Hepatocyte (in vitro differentiated cells): ENCODE data around the gene LRRC28. TPM values are rescaled to one million over a fixed set of nuclear protein-coding genes. Genes with fewer than 3 reads are reported as not detected.

Source experiments
- DNase-seq: peaks from one replicate; pipeline ENCODE4 v3.0.0-alpha.2; 2016; ENCODE audit warnings: low spot score
- H2AFZ ChIP-seq: fragments of 200-600 bp; sonication (generic); 2 replicates; pipeline ENCODE4 v1.6.0; 2016; ENCODE audit warnings: antibody characterized with exemption, mild to moderate bottlenecking
- H3K27ac ChIP-seq: fragments of 200-600 bp; sonication (generic); 2 replicates; pipeline ENCODE4 v1.5.1; 2016; ENCODE audit warnings: mild to moderate bottlenecking
- H3K27me3 ChIP-seq: fragments of 200-600 bp; sonication (generic); 2 replicates; pipeline ENCODE4 v1.6.1; 2016
- H3K36me3 ChIP-seq: fragments of 200-600 bp; sonication (generic); replicated peaks from 2 replicates; pipeline ENCODE4 v1.5.1; 2016; ENCODE audit warnings: low read depth; ENCODE audit not compliant: insufficient read depth
- H3K4me1 ChIP-seq: fragments of 200-600 bp; sonication (generic); 2 replicates; pipeline ENCODE4 v1.5.1; 2016; ENCODE audit warnings: mild to moderate bottlenecking, moderate library complexity; ENCODE audit not compliant: insufficient read depth
- H3K4me2 ChIP-seq: fragments of 200-600 bp; sonication (generic); 2 replicates; pipeline ENCODE4 v1.6.0; 2016
- H3K4me3 ChIP-seq: fragments of 200-600 bp; sonication (generic); 2 replicates; pipeline ENCODE4 v1.5.1; 2016; ENCODE audit warnings: mild to moderate bottlenecking
- H3K79me2 ChIP-seq: fragments of 200-600 bp; sonication (generic); 2 replicates; pipeline ENCODE4 v1.6.0; 2017; ENCODE audit warnings: mild to moderate bottlenecking
- H3K9me2 ChIP-seq: fragments of 200-600 bp; sonication (generic); replicated peaks from 2 replicates; pipeline ENCODE4 v1.6.0; 2017; ENCODE audit warnings: mild to moderate bottlenecking; ENCODE audit not compliant: insufficient read depth
- H3K9me3 ChIP-seq: fragments of 200-600 bp; sonication (generic); 2 replicates; pipeline ENCODE4 v1.5.1; 2016; ENCODE audit warnings: low read depth, mild to moderate bottlenecking
- H4K20me1 ChIP-seq: fragments of 200-600 bp; sonication (generic); 2 replicates; pipeline ENCODE4 v1.6.0; 2016; ENCODE audit warnings: mild to moderate bottlenecking; ENCODE audit not compliant: insufficient read depth, poor library complexity, severe bottlenecking
- EZH2 ChIP-seq: fragments of 200-600 bp; sonication (generic); IDR thresholded peaks from 2 replicates; pipeline ENCODE4 v1.6.1; 2016; ENCODE audit warnings: antibody characterized with exemption, mild to moderate bottlenecking, borderline replicate concordance
- EZH2phosphoT487 ChIP-seq: fragments of 200-600 bp; sonication (generic); IDR thresholded peaks from one replicate; pipeline ENCODE4 v1.6.1; 2018; ENCODE audit warnings: antibody characterized with exemption, mild to moderate bottlenecking, low read depth, moderate library complexity; ENCODE audit not compliant: unreplicated experiment, severe bottlenecking
- WGBS: methylation state at CpG from one replicate; pipeline ENCODE4 v1.1.6; 2016; ENCODE audit warnings: low lambda C conversion rate; ENCODE audit errors: missing lambda C conversion rate; 5-methylcytosine and 5-hydroxymethylcytosine counted together
- polyA plus RNA-seq: library from polyadenylated mRNA; unstranded; fragments of >200 nt; fragmentation: Nextera tagmentation; extraction: Ambion mirVana; gene quantifications from 2 replicates; pipeline ENCODE4 v1.2.1, GENCODE V29; 2016
- total RNA-seq: library from RNA; depleted of rRNA; stranded (reverse); fragments of >200 nt; gene quantifications from 2 replicates; pipeline ENCODE4 v1.2.3, GENCODE V29; 2014
- TF ChIP-seq, protein P1 (sequence below): fragments of 200-600 bp; sonication (generic); IDR thresholded peaks from 2 replicates; pipeline ENCODE4 v1.5.1; 2016; ENCODE audit warnings: antibody characterized with exemption, mild to moderate bottlenecking; ENCODE audit not compliant: poor library complexity

Gene LRRC28
- total and polyA plus RNA-seq, 2 experiments from 2014 or later, result 32.1 to 55.5 TPM

DNA sequence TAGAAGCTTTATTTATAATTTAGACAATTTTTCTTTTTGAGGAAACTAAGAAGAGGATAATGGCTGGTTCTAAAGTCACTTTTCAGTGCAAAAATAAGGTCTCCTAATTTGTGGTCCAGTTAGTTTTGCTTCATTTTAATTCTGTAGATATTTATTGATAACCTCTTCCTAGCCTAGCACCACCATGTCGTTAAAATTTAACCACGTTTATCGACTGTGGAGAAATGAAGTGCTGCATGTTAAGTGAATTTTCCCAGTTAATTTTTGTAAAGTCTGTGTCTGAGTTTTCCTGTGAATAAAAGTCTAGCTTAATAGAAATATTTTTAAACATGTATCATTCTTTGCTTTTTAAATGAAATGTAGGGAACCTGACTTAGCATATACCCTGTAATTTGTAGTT, 16.7 kb downstream of the LRRC28 start:
- Histone ChIP-seq H3K36me3 (no peaks in the 10 kb centered on the region), H3K4me1 (peaks cover 9% of the 10 kb centered on the region), H3K9me3 (no peaks in the 10 kb centered on the region), H3K4me2 (peak overlapping the region; percentile 42), H3K27me3 (no peaks in the 10 kb centered on the region), H4K20me1 (no peaks in the 10 kb centered on the region), H3K27ac (no peak overlapping the region), H3K4me3 (no peak overlapping the region), H3K9me2 (no peaks in the 10 kb centered on the region), H2AFZ (no peak overlapping the region), H3K79me2 (peaks cover 6% of the 10 kb centered on the region)
- TF ChIP-seq EZH2phosphoT487, result no peak
- TF ChIP-seq, protein P1, sequence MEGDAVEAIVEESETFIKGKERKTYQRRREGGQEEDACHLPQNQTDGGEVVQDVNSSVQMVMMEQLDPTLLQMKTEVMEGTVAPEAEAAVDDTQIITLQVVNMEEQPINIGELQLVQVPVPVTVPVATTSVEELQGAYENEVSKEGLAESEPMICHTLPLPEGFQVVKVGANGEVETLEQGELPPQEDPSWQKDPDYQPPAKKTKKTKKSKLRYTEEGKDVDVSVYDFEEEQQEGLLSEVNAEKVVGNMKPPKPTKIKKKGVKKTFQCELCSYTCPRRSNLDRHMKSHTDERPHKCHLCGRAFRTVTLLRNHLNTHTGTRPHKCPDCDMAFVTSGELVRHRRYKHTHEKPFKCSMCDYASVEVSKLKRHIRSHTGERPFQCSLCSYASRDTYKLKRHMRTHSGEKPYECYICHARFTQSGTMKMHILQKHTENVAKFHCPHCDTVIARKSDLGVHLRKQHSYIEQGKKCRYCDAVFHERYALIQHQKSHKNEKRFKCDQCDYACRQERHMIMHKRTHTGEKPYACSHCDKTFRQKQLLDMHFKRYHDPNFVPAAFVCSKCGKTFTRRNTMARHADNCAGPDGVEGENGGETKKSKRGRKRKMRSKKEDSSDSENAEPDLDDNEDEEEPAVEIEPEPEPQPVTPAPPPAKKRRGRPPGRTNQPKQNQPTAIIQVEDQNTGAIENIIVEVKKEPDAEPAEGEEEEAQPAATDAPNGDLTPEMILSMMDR, result no peak
- no peak for TF ChIP-seq EZH2
- 64% methylated on average over 3 of the region's 3 CpGs for WGBS
- no peak for DNase-seq

- H4K20me1 ChIP-seq, result no peaks in the 10 kb centered on the region
- H3K79me2 ChIP-seq, result peaks cover 6% of the 10 kb centered on the region
- H3K4me3 ChIP-seq, result no peak overlapping the region
- peak overlapping the region; percentile 42 for H3K4me2 ChIP-seq
- TF ChIP-seq, protein P1, result no peak
- H3K9me2 ChIP-seq, result no peaks in the 10 kb centered on the region
- 74% methylated on average over 5 of the region's 5 CpGs for WGBS
- no peak overlapping the region for H2AFZ ChIP-seq
- no peaks in the 10 kb centered on the region for H3K27me3 ChIP-seq
- no peak for DNase-seq
- H3K36me3 ChIP-seq, result no peaks in the 10 kb centered on the region
- H3K27ac ChIP-seq, result no peak overlapping the region
- peaks cover 9% of the 10 kb centered on the region for H3K4me1 ChIP-seq
- no peaks in the 10 kb centered on the region for H3K9me3 ChIP-seq
Measured at GRCh38 chr15:99268431-99268830, 17.1 kb downstream of the LRRC28 start.

DNA sequence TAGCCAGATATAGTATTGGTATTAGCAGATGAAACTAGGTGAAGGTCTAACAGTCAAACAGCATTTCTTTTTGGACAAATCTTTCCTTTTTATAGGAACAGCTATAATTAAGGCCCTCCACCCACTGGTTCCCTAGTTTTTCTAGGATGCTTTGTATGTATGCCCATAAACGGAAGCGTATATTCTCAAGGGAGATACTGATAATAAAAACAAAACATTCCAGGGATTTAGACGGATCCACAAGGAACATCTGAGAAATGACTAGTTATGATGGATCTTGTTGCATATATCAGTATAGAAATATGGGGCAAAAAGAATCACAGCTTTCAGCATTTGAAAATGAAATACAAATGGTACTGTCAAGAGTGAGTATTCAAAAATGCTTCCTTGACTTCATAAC, 22.5 kb downstream of the LRRC28 start:
- no peaks in the 10 kb centered on the region for H3K4me1 ChIP-seq
- 64% methylated on average over 3 of the region's 3 CpGs for WGBS
- no peaks in the 10 kb centered on the region for H3K27me3 ChIP-seq
- no peaks in the 10 kb centered on the region for H3K9me2 ChIP-seq
- no peak overlapping the region for H3K4me2 ChIP-seq
- DNase-seq, result no peak
- no peaks in the 10 kb centered on the region for H3K36me3 ChIP-seq
- TF ChIP-seq EZH2phosphoT487, result no peak
- TF ChIP-seq, protein P1, result no peak
- TF ChIP-seq EZH2, result no peak
- no peak overlapping the region for H2AFZ ChIP-seq
- no peaks in the 10 kb centered on the region for H3K9me3 ChIP-seq
- H4K20me1 ChIP-seq, result no peaks in the 10 kb centered on the region
- no peak overlapping the region for H3K4me3 ChIP-seq
- peaks cover 10% of the 10 kb centered on the region for H3K79me2 ChIP-seq
- no peak overlapping the region for H3K27ac ChIP-seq

DNA sequence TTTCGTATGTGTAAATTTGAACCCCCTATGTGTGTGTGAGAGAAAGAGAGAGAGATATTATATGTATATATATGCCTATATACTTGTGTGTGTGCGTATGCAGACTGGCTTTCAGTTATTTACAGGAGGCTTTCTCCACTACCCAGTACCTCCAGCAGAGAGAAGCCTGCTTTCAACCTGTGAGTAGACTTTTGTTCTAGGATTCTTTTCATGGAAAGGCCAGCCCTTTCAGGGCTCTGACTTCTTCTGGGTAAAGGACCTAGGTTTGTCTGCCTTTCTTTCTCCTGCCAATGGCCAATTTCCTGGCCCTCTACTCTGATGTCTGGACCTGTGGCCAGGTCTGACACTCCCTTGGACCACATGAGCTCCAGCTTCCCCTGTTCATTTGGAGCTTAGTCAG, 23.8 kb downstream of the LRRC28 start:
- no peaks in the 10 kb centered on the region for H3K9me3 ChIP-seq
- no peak overlapping the region for H2AFZ ChIP-seq
- H3K36me3 ChIP-seq, result no peaks in the 10 kb centered on the region
- H3K4me3 ChIP-seq, result no peak overlapping the region
- H3K9me2 ChIP-seq, result no peaks in the 10 kb centered on the region
- H3K27me3 ChIP-seq, result no peaks in the 10 kb centered on the region
- TF ChIP-seq EZH2, result no peak
- TF ChIP-seq, protein P1, result no peak
- no peak for TF ChIP-seq EZH2phosphoT487
- no peak for DNase-seq
- peaks cover 6% of the 10 kb centered on the region for H3K79me2 ChIP-seq
- H3K4me1 ChIP-seq, result no peaks in the 10 kb centered on the region
- no peak overlapping the region for H3K4me2 ChIP-seq
- H4K20me1 ChIP-seq, result no peaks in the 10 kb centered on the region
- WGBS, result 95% methylated on average over 2 of the region's 2 CpGs
- H3K27ac ChIP-seq, result no peak overlapping the region
